Natural killer cell (primary cell): ENCODE data around the gene OR2T10. TPM values are rescaled to one million over a fixed set of nuclear protein-coding genes. Genes with fewer than 3 reads are reported as not detected.
"Not testable (repeated sequence)": the region's sequence is repeated elsewhere in the genome, so short reads cannot be mapped to it uniquely, and the experiment has no call there.

Source experiments
- ATAC-seq, 3 donors: fragments of 150-1000 bp in 2 of 3; fragments of 200-7000 bp in 1 of 3; cut with Tn5 transposase; 1 replicate in 1 of 3; 2 replicates in 2 of 3; pipeline ENCODE4 v1.10.0; 2021; ENCODE audit warnings: mild to moderate bottlenecking in 2 of 3, moderate library complexity in 2 of 3
- DNase-seq, 2 donors: peaks; one replicate each; pipeline versions ENCODE4 v3.0.0 to v3.0.0-alpha.2; 2013 to 2021; ENCODE audit warnings: mixed read lengths in 1 of 2
- H3K27ac ChIP-seq: one replicate; pipeline ENCODE4 v1.5.1; 2013; ENCODE audit warnings: mild to moderate bottlenecking, low read length
- H3K27me3 ChIP-seq: one replicate; pipeline ENCODE4 v1.6.1; 2013; ENCODE audit warnings: low read length; ENCODE audit not compliant: control insufficient read depth, insufficient read depth
- H3K36me3 ChIP-seq: one replicate; pipeline ENCODE4 v1.6.1; 2013; ENCODE audit warnings: low read length; ENCODE audit not compliant: control insufficient read depth, insufficient read depth
- H3K4me1 ChIP-seq: one replicate; pipeline ENCODE4 v1.6.1; 2013; ENCODE audit warnings: low read length; ENCODE audit not compliant: control insufficient read depth, insufficient read depth
- H3K4me3 ChIP-seq: one replicate; pipeline ENCODE4 v1.5.1; 2013; ENCODE audit warnings: low read length
- H3K9me3 ChIP-seq: one replicate; pipeline ENCODE4 v1.6.1; 2013; ENCODE audit warnings: low read length; ENCODE audit not compliant: control insufficient read depth, insufficient read depth
- H3K27ac Mint-ChIP-seq, 2 donors: one replicate each; pipeline ENCODE4 v1.8.0; 2022; ENCODE audit warnings: mild to moderate bottlenecking in 2 of 2, mixed read lengths in 2 of 2, moderate library complexity in 1 of 2
- H3K27me3 Mint-ChIP-seq, 2 donors: one replicate each; pipeline ENCODE4 v1.8.0; 2022; ENCODE audit warnings: low read depth in 2 of 2, mixed read lengths in 2 of 2
- H3K36me3 Mint-ChIP-seq: one replicate; pipeline ENCODE4 v1.8.0; 2022; ENCODE audit warnings: mixed read lengths
- H3K4me1 Mint-ChIP-seq, 2 donors: one replicate each; pipeline ENCODE4 v1.8.0; 2022; ENCODE audit warnings: mixed read lengths in 2 of 2
- H3K4me3 Mint-ChIP-seq: one replicate; pipeline ENCODE4 v1.8.0; 2022; ENCODE audit warnings: mild to moderate bottlenecking, moderate library complexity, mixed read lengths
- H3K9me3 Mint-ChIP-seq, 2 donors: one replicate each; pipeline ENCODE4 v1.8.0; 2022; ENCODE audit warnings: mixed read lengths in 2 of 2
- WGBS: methylation state at CpG from one replicate; pipeline ENCODE4 v1.1.7; 2013; ENCODE audit warnings: missing lambda C conversion rate; ENCODE audit not compliant: insufficient coverage; 5-methylcytosine and 5-hydroxymethylcytosine counted together
- intact Hi-C: fragments of 100-400 bp; cut with micrococcal nuclease; formaldehyde crosslinking; loops from one replicate; pipeline ENCODE4 v1.14.2; 2022
- total RNA-seq, 4 donors: library from RNA; stranded (reverse); fragments of 120-200 nt in 1 of 4; gene quantifications; one replicate each; pipeline versions ENCODE4 v1.2.3 to v1.2.4, GENCODE V29; 2013 to 2022
- TF ChIP-seq, protein P1 (sequence below): fragments of 200-600 bp; IDR thresholded peaks from one replicate; pipeline ENCODE4 v1.8.0; 2022; ENCODE audit warnings: antibody characterized with exemption

OR2T10 gene
- total RNA-seq, 3 donors from 2014 or later (not counting 1 experiment from before 2014, with no cell fraction given) = not detected

DNA sequence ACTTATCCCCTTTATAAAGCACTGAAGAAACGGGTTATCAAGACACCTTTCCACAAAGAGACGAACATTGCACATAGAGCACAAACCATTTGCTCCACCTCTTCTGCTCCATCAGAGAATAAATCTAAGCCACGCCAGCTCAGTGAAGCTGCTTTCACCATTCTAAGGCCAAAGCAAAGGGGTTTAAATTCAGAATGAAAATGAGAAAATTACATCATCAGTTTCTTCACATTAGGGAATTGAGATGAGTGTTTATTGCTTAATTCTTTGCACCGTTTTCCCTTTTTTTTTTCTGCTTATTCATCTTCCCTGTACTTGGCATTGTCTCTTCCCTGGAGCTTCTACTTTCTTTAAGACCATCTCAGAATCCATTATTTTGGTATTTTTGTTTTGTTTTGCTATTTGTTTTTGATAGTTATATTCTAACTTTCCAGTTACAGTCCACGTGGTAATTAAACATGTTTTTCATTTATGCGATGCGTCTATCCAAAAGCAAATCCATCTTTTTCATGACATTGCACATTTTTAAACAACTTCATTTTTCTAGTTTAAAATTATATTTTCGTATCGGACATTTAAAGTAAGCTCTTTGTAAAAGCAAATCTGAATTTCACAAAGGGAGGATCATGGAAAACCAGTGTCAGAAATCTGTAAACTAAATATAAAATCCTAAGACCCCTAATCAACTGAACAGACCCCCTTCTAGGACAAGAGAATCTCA lies 21.1 kb downstream of the OR2T10 start:
- ATAC-seq (no peak), DNase-seq (no peak)
- TF ChIP-seq, protein P1, sequence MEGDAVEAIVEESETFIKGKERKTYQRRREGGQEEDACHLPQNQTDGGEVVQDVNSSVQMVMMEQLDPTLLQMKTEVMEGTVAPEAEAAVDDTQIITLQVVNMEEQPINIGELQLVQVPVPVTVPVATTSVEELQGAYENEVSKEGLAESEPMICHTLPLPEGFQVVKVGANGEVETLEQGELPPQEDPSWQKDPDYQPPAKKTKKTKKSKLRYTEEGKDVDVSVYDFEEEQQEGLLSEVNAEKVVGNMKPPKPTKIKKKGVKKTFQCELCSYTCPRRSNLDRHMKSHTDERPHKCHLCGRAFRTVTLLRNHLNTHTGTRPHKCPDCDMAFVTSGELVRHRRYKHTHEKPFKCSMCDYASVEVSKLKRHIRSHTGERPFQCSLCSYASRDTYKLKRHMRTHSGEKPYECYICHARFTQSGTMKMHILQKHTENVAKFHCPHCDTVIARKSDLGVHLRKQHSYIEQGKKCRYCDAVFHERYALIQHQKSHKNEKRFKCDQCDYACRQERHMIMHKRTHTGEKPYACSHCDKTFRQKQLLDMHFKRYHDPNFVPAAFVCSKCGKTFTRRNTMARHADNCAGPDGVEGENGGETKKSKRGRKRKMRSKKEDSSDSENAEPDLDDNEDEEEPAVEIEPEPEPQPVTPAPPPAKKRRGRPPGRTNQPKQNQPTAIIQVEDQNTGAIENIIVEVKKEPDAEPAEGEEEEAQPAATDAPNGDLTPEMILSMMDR = no peak
- Mint-ChIP-seq H3K36me3 (no peaks in the 10 kb centered on the region), H3K4me3 (no peak overlapping the region), H3K27me3 (peaks cover 0 to 5% of the 10 kb centered on the region in 2 donors), H3K27ac (no peak overlapping the region), H3K4me1 (no peaks in the 10 kb centered on the region), H3K9me3 (no peaks in the 10 kb centered on the region)
- H3K4me3 ChIP-seq = no peak overlapping the region
- no peaks in the 10 kb centered on the region for H3K9me3 ChIP-seq
- no peaks in the 10 kb centered on the region for H3K4me1 ChIP-seq
- 92% methylated on average over 7 of the region's 9 CpGs for WGBS
- no peak overlapping the region for H3K27ac ChIP-seq
- no peaks in the 10 kb centered on the region for H3K27me3 ChIP-seq
- no peaks in the 10 kb centered on the region for H3K36me3 ChIP-seq
- intact Hi-C loops = no loop called here

DNA sequence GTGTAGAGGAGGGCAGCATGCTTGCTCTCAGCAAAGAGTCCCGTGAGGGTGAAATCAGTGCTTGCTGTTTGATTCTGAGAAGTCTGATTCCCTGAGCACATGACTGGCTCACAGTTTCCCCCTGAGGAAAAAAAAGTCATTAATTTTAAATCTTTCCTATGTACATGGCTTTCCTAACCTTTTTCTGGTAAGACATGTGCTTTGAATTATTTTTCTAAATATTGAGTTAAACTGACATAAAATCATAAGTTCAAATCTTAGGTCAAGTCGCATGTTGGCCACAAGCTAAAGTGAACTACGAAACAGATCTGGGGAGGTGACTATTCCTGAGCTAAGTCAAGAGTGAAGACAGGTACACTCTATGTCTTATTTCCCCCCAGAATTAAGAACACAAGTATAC lies 22.8 kb downstream of the OR2T10 start, which contains the start of gene OR2T34:
Gene OR2T34 (minus strand): TSS at position 101 of the 400 bp plus-strand sequence. CDS start 0 bp downstream, at position 101.
- H3K27me3 ChIP-seq, H3K9me3 Mint-ChIP-seq, H3K36me3 Mint-ChIP-seq, H3K4me3 Mint-ChIP-seq, H3K27ac Mint-ChIP-seq, H3K4me1 ChIP-seq, DNase-seq, H3K9me3 ChIP-seq, H3K4me3 ChIP-seq, intact Hi-C loops, ATAC-seq, H3K27me3 Mint-ChIP-seq, H3K27ac ChIP-seq, H3K4me1 Mint-ChIP-seq, H3K36me3 ChIP-seq: not testable (repeated sequence)
- WGBS = 84% methylated on average over 3 of the region's 3 CpGs

DNA sequence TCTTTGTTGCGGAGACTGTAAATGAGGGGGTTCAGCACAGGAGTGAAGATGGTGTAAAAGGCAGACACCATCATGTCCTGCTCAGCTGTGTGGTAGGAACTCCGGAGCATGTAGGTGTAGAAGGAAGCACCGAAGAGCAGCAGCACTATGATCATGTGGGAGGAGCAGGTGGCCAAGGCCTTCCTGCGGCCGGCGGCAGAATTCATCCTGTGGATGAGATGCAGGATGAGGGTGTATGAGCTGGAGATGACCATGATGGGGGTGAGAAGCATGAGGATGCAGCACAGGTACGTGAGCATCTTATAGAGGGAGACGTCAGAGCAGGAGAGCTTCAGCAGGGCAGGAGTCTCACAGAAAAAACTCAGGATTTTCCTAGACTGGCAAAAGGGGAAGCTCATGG lies 23.6 kb downstream of the OR2T10 start:
- H3K4me3 Mint-ChIP-seq, intact Hi-C loops, H3K4me1 Mint-ChIP-seq, H3K27ac Mint-ChIP-seq, H3K4me1 ChIP-seq, DNase-seq, H3K27ac ChIP-seq, H3K36me3 Mint-ChIP-seq, H3K9me3 ChIP-seq, H3K27me3 ChIP-seq, ATAC-seq, H3K4me3 ChIP-seq, H3K9me3 Mint-ChIP-seq, H3K36me3 ChIP-seq, H3K27me3 Mint-ChIP-seq: not testable (repeated sequence)
- WGBS = 91% methylated on average over 2 of the region's 8 CpGs

DNA sequence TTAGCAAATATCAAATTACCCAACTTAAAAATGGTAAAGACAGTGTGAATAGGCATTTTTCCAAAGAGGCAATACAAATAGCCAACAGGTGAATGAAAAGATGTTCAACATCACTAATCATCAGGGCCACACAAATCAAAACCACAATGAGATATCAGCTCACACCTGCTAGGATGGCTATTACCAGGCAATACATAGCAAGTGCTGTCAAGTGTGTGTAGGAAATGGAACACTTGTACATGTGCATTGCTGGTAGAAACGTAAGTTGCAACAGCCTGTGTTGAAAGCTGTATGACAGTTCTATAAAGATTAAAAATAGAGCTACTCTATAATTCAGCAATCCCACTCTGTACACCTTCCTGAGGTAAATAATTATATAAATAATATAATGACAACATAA lies 25.5 kb downstream of the OR2T10 start:
- H3K4me3 ChIP-seq, H3K9me3 ChIP-seq, H3K27ac Mint-ChIP-seq, H3K9me3 Mint-ChIP-seq, H3K27me3 ChIP-seq, H3K36me3 ChIP-seq, H3K4me3 Mint-ChIP-seq, ATAC-seq, H3K4me1 Mint-ChIP-seq, intact Hi-C loops, H3K27ac ChIP-seq, H3K27me3 Mint-ChIP-seq, H3K4me1 ChIP-seq, H3K36me3 Mint-ChIP-seq, DNase-seq: not testable (repeated sequence)
- no CpG with 5 or more reads among the region's 1 CpG for WGBS

DNA sequence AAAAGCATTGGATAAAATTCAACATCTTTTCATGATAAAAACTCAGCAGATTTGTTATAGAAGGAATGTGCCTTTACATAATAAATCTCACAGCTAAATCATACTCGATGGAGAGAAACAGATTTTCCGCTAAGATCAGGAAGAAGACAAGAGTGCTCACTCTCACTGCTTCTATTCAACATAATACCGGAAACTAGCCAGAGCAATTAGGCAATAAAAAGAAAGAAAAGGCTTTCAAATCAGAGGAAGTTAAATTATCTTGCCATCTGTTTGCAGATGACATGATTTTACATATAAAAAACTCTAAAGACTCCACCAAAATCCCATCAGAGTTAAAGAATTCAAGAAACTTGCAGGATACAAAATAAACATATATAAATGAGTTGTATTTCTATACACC lies 26.7 kb downstream of the OR2T10 start:
- ATAC-seq = not testable (repeated sequence)

DNA sequence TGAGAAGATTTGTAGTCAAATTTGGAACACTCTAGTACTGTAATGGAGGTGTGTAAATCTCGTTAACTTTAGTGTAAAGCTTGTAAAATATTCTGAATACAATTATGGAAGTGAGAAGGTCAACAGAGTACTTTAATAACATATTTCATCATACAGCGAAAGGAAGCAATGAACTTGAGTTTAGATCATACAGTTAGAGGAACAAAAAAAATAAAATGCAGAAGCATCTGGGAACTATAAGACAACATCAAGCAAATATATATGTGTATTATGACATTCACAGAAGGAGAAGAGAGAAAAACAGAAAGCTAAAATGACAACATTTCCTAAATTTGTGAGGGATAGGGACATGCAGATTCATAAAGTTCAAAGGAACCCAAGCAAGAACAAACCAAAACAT lies 28.5 kb downstream of the OR2T10 start:
- DNase-seq, H3K36me3 ChIP-seq, H3K27ac Mint-ChIP-seq, H3K9me3 Mint-ChIP-seq, H3K27me3 ChIP-seq, H3K36me3 Mint-ChIP-seq, H3K27me3 Mint-ChIP-seq, H3K4me1 ChIP-seq, H3K27ac ChIP-seq, H3K9me3 ChIP-seq, H3K4me1 Mint-ChIP-seq, intact Hi-C loops, ATAC-seq, H3K4me3 ChIP-seq, H3K4me3 Mint-ChIP-seq: not testable (repeated sequence)
- WGBS = no CpG with 5 or more reads among the region's 2 CpGs

More for the DNA sequence above, 26.7 kb downstream of the OR2T10 start:
- H3K9me3 Mint-ChIP-seq, H3K4me3 Mint-ChIP-seq, H3K27ac Mint-ChIP-seq, H3K27me3 Mint-ChIP-seq, H3K27me3 ChIP-seq, H3K27ac ChIP-seq, H3K9me3 ChIP-seq, DNase-seq, H3K4me1 Mint-ChIP-seq, H3K36me3 ChIP-seq, H3K36me3 Mint-ChIP-seq, H3K4me3 ChIP-seq, H3K4me1 ChIP-seq, intact Hi-C loops: not testable (repeated sequence)
- 14% methylated on average over 2 of the region's 3 CpGs for WGBS

DNA sequence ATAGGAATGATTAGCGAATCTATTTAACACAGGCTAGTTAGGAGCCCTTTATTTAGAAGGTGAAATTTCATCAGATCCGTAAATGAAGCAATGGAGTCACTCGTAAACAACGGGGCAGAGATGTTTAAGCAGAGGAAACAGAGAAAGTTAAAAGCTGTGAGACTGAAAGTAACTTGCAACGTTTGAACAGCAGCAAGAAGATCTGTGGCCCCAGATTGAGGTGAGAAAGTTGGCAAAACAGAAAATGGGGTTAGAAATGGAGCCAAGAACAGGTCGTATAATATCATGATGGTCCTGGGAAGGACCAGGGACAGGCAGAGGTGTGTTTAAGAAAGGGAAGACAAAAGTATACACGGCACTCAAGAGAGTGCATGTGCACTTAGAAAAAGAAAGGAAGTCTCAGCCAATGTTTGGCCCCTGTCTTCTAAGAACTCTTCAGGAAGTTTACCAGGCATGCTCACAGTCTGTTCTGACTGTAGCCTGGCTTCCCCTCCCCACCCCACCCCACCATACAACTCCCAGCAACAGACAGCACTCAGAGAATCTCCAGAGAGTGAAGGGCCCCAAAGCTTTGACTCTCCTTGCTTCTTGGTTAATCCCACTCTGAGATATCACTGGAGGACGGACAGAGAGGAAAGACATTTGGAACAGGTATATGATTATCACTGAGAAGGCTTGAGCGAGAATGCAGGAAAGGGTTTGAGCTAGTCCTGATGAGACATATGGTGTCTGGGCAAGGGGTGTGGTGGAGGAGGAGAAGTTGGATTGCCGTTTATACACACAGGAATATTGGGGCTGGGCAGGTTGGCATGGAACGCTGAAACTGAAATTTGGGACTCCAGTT lies 31.7 kb downstream of the OR2T10 start:
- peak in 1 of 2 donors; percentile 39 for DNase-seq

More for the DNA sequence above, 31.7 kb downstream of the OR2T10 start:
- intact Hi-C loops, H3K4me3 ChIP-seq, H3K27me3 Mint-ChIP-seq, H3K9me3 ChIP-seq, H3K9me3 Mint-ChIP-seq, H3K27ac ChIP-seq, H3K36me3 Mint-ChIP-seq, H3K4me1 ChIP-seq, H3K27me3 ChIP-seq, H3K4me1 Mint-ChIP-seq, H3K36me3 ChIP-seq: not testable (repeated sequence)
- ATAC-seq = peak in 2 of 3 donors; percentile 29 to 32
- H3K27ac Mint-ChIP-seq = peak overlapping the region in 1 of 2 donors; percentile 74
- 0% methylated on average over 4 of the region's 11 CpGs for WGBS
- peak overlapping the region; percentile 42 for H3K4me3 Mint-ChIP-seq
